Gastrocnemius medialis (tissue), 4 donors: Measurements from ENCODE around the gene ELANE. TPM values are rescaled to one million over a fixed set of nuclear protein-coding genes. Genes with fewer than 3 reads are reported as not detected.
A peak's percentile ranks its signal among the peaks of the same experiment; 100 is the strongest.

Experiments
- ATAC-seq, 2 donors: fragments of 150-250 bp; one replicate each; pipeline ENCODE4 v1.9.1; 2016
- DNase-seq, 2 donors: peaks; one replicate each; pipeline ENCODE4 v3.0.0-alpha.2; 2019
- H3K27ac ChIP-seq, 4 donors: fragments of 200-600 bp; sonication (generic); 1 replicate in 1 of 4; 2 replicates in 3 of 4; pipeline ENCODE4 v1.5.1; 2016 to 2018; ENCODE audit warnings: mild to moderate bottlenecking in 2 of 4, moderate library complexity in 1 of 4
- H3K27me3 ChIP-seq, 3 donors: fragments of 200-600 bp; sonication (generic) in 2 of 3; 1 replicate in 1 of 3; 2 replicates in 2 of 3; pipeline versions ENCODE4 v1.5.1 to v1.6.0; 2016 to 2019; ENCODE audit warnings: mild to moderate bottlenecking in 1 of 3, moderate library complexity in 1 of 3
- H3K36me3 ChIP-seq, 2 donors: fragments of 200-600 bp; sonication (generic) in 1 of 2; one replicate each; pipeline ENCODE4 v1.5.1; 2017 to 2018
- H3K4me1 ChIP-seq, 2 donors: fragments of 200-600 bp; sonication (generic) in 1 of 2; one replicate each; pipeline ENCODE4 v1.5.1; 2016 to 2017; ENCODE audit warnings: mild to moderate bottlenecking in 2 of 2
- H3K4me3 ChIP-seq, 4 donors: fragments of 200-600 bp; sonication (generic) in 3 of 4; 1 replicate in 1 of 4; 2 replicates in 3 of 4; pipeline ENCODE4 v1.5.1; 2016 to 2019; ENCODE audit warnings: mild to moderate bottlenecking in 2 of 4
- H3K9me3 ChIP-seq, 3 donors: fragments of 200-600 bp; sonication (generic) in 2 of 3; 1 replicate in 1 of 3; 2 replicates in 2 of 3; pipeline ENCODE4 v1.5.1; 2016 to 2019
- CTCF ChIP-seq, 5 experiments: fragments of 450-650 bp in 3 of 5; fragments of 200-600 bp in 2 of 5; sonication (generic) in 2 of 5; IDR thresholded peaks in 4 of 5; conservative IDR thresholded peaks in 1 of 5; 1 replicate in 4 of 5; 2 replicates in 1 of 5; pipeline ENCODE4 v1.5.1; 2016 to 2019; ENCODE audit warnings: antibody characterized with exemption in 5 of 5, mild to moderate bottlenecking in 3 of 5, moderate library complexity in 3 of 5
- POLR2A ChIP-seq, 2 donors: fragments of 450-650 bp; IDR thresholded peaks; one replicate each; pipeline ENCODE4 v1.6.1; 2017; ENCODE audit warnings: antibody characterized with exemption in 2 of 2, mild to moderate bottlenecking in 2 of 2, moderate library complexity in 2 of 2
- in situ Hi-C, 4 donors: fragments of 200-750 bp; cut with MboI; loops; one replicate each; pipeline versions ENCODE4 v1.15.0 to v1.8.0; 2017; ENCODE audit warnings: low sequenced_read_pairs in 4 of 4
- intact Hi-C: fragments of 100-400 bp; cut with DNase I; formaldehyde crosslinking; loops from one replicate; pipeline ENCODE4 v1.15.1; 2023; ENCODE audit warnings: low total_unique reads
- total RNA-seq, 4 donors: library from RNA; depleted of rRNA; stranded (reverse); fragments of >200 nt; gene quantifications; one replicate each; pipeline versions ENCODE4 v1.1.0 to v1.2.3, GENCODE V29; 2016

The ELANE gene
- total RNA-seq, 4 donors from 2014 or later, result 0.46 to 0.84 TPM; not detected in 2

- ATAC-seq (no peak), DNase-seq (no peak)
- Histone ChIP-seq H3K4me3 (no peak overlapping the region), H3K27me3 (peaks cover 0 to 2% (median 2%) of the 10 kb centered on the region in 3 donors), H3K9me3 (no peaks in the 10 kb centered on the region), H3K36me3 (peaks cover 0 to 42% of the 10 kb centered on the region in 2 donors), H3K4me1 (no peaks in the 10 kb centered on the region), H3K27ac (no peak overlapping the region)
- TF ChIP-seq CTCF (IDR thresholded peaks at IDR 0.05 in 4 of 5, conservative IDR thresholded peaks at IDR 0.05 in 1 of 5) (no peak), POLR2A (IDR thresholded peaks at IDR 0.05) (no peak)
- in situ Hi-C loops, result loop anchor here in 1 of 4 donors (25.0 kb wide), 1 partner anchor 119 kb away; the partner anchor contains the start of gene WDR18
- intact Hi-C loops, result no loop called here
Measured at GRCh38 chr19:867855-868457, 15.9 kb downstream of the ELANE start.

- H3K36me3 ChIP-seq, result peaks cover 0 to 45% of the 10 kb centered on the region in 2 donors
- H3K27ac ChIP-seq, result peak overlapping the region in 3 of 4 donors; percentile 39 to 52 (median 47)
- intact Hi-C loops, result no loop called here
- H3K4me1 ChIP-seq, result no peaks in the 10 kb centered on the region
- H3K27me3 ChIP-seq, result no peaks in the 10 kb centered on the region
- ATAC-seq (no peak), DNase-seq (no peak)
- H3K4me3 ChIP-seq, result no peak overlapping the region
- no peak for TF ChIP-seq CTCF (IDR thresholded peaks at IDR 0.05 in 4 of 5, conservative IDR thresholded peaks at IDR 0.05 in 1 of 5)
- in situ Hi-C loops, result loop anchor here in 1 of 4 donors (25.0 kb wide), 1 partner anchor 119 kb away; the partner anchor contains the start of gene WDR18
- no peaks in the 10 kb centered on the region for H3K9me3 ChIP-seq
Measured at GRCh38 chr19:868458-869244, 16.5 kb downstream of the ELANE start.

GRCh38 chr19:869245-870177, 17.4 kb downstream of the ELANE start:
- in situ Hi-C loops, result loop anchor here in 1 of 4 donors (25.0 kb wide), 1 partner anchor 118 kb away; the partner anchor contains the start of gene WDR18
- Histone ChIP-seq H3K36me3 (peaks cover 0 to 48% of the 10 kb centered on the region in 2 donors), H3K4me3 (no peak overlapping the region), H3K27me3 (no peaks in the 10 kb centered on the region), H3K27ac (peak overlapping the region; percentile 36 to 52 (median 43)), H3K9me3 (no peaks in the 10 kb centered on the region), H3K4me1 (no peaks in the 10 kb centered on the region)
- TF ChIP-seq CTCF (IDR thresholded peaks at IDR 0.05 in 4 of 5, conservative IDR thresholded peaks at IDR 0.05 in 1 of 5), result no peak
- no peak for TF ChIP-seq POLR2A (IDR thresholded peaks at IDR 0.05)
- ATAC-seq (peak; percentile 53 to 66), DNase-seq (peak in 1 of 2 donors; percentile 64)
- intact Hi-C loops, result no loop called here

- in situ Hi-C loops (loop anchor here in 1 of 4 donors (25.0 kb wide), 1 partner anchor 117 kb away; the partner anchor contains the start of gene WDR18), intact Hi-C loops (no loop called here)
- Histone ChIP-seq H3K36me3 (peaks cover 0 to 48% of the 10 kb centered on the region in 2 donors), H3K27me3 (no peaks in the 10 kb centered on the region), H3K4me3 (no peak overlapping the region), H3K9me3 (no peaks in the 10 kb centered on the region), H3K27ac (peak overlapping the region in 1 of 4 donors; percentile 16), H3K4me1 (no peaks in the 10 kb centered on the region)
- ATAC-seq, result no peak
- DNase-seq, result no peak
- no peak for TF ChIP-seq POLR2A (IDR thresholded peaks at IDR 0.05)
- no peak for TF ChIP-seq CTCF (IDR thresholded peaks at IDR 0.05 in 4 of 5, conservative IDR thresholded peaks at IDR 0.05 in 1 of 5)
Measured at GRCh38 chr19:870314-870713, 18.2 kb downstream of the ELANE start.
